Neural progenitor cell (in vitro differentiated cells): Measurements from ENCODE around the gene ELF5. TPM values are rescaled to one million over a fixed set of nuclear protein-coding genes. Genes with fewer than 3 reads are reported as not detected.

Source experiments
- DNase-seq: peaks from one replicate; pipeline ENCODE4 v3.0.0-alpha.2; 2016; ENCODE audit warnings: low spot score
- H2AFZ ChIP-seq: fragments of 200-600 bp; sonication (generic); replicated peaks from 2 replicates; pipeline ENCODE4 v1.6.1; 2016; ENCODE audit warnings: antibody characterized with exemption
- H3F3A ChIP-seq: fragments of 200-600 bp; sonication (generic); 2 replicates; pipeline ENCODE4 v1.6.1; 2016; ENCODE audit warnings: antibody characterized with exemption, low read depth
- H3K27ac ChIP-seq: fragments of 200-600 bp; sonication (generic); 2 replicates; pipeline ENCODE4 v1.5.1; 2016; ENCODE audit warnings: mild to moderate bottlenecking
- H3K27me3 ChIP-seq: fragments of 200-600 bp; sonication (generic); 2 replicates; pipeline ENCODE4 v1.6.1; 2016; ENCODE audit warnings: mild to moderate bottlenecking, moderate library complexity
- H3K36me3 ChIP-seq: fragments of 200-600 bp; sonication (generic); 2 replicates; pipeline ENCODE4 v1.5.1; 2016
- H3K4me1 ChIP-seq: fragments of 200-600 bp; sonication (generic); 2 replicates; pipeline ENCODE4 v1.6.1; 2016; ENCODE audit warnings: mixed run types
- H3K4me2 ChIP-seq: fragments of 200-600 bp; sonication (generic); 2 replicates; pipeline ENCODE4 v1.6.1; 2016
- H3K4me3 ChIP-seq: fragments of 200-600 bp; sonication (generic); 2 replicates; pipeline ENCODE4 v1.5.1; 2016
- H3K79me2 ChIP-seq: fragments of 200-600 bp; sonication (generic); 2 replicates; pipeline ENCODE4 v1.6.1; 2016; ENCODE audit warnings: low read depth
- H3K9ac ChIP-seq: fragments of 200-600 bp; sonication (generic); 2 replicates; pipeline ENCODE4 v1.6.1; 2016
- H3K9me3 ChIP-seq: fragments of 200-600 bp; sonication (generic); 2 replicates; pipeline ENCODE4 v1.5.1; 2016; ENCODE audit warnings: low read depth
- H4K20me1 ChIP-seq: fragments of 200-600 bp; sonication (generic); 2 replicates; pipeline ENCODE4 v1.6.1; 2016; ENCODE audit warnings: low read depth
- H3K27ac Mint-ChIP-seq: 3 replicates; pipeline ENCODE4 v1.8.0; 2021; ENCODE audit warnings: mixed read lengths
- H3K27me3 Mint-ChIP-seq: 2 replicates; pipeline ENCODE4 v1.8.0; 2022; ENCODE audit warnings: low read depth, mild to moderate bottlenecking, inconsistent platforms, moderate library complexity, mixed read lengths; ENCODE audit not compliant: insufficient read depth
- H3K36me3 Mint-ChIP-seq: 3 replicates; pipeline ENCODE4 v1.8.0; 2021; ENCODE audit warnings: mixed read lengths
- H3K4me1 Mint-ChIP-seq: 3 replicates; pipeline ENCODE4 v1.8.0; 2021; ENCODE audit warnings: mixed read lengths
- H3K4me3 Mint-ChIP-seq: 3 replicates; pipeline ENCODE4 v1.8.0; 2021; ENCODE audit warnings: mild to moderate bottlenecking, moderate library complexity, mixed read lengths
- H3K9me3 Mint-ChIP-seq: 3 replicates; pipeline ENCODE4 v1.8.0; 2020; ENCODE audit warnings: mixed read lengths
- EZH2 ChIP-seq: fragments of 200-600 bp; sonication (generic); IDR thresholded peaks from 2 replicates; pipeline ENCODE4 v1.6.1; 2017; ENCODE audit warnings: antibody characterized with exemption, mild to moderate bottlenecking, moderate library complexity
- EZH2phosphoT487 ChIP-seq: fragments of 200-600 bp; sonication (generic); IDR thresholded peaks from 2 replicates; pipeline ENCODE4 v1.6.1; 2017; ENCODE audit warnings: antibody characterized with exemption
- total RNA-seq: library from RNA; depleted of rRNA; stranded (reverse); fragments of >200 nt; gene quantifications from 2 replicates; pipeline ENCODE4 v1.2.3, GENCODE V29; 2015; ENCODE audit warnings: low replicate concordance
- TF ChIP-seq, protein P1 (sequence below): fragments of 200-600 bp; sonication (generic); IDR thresholded peaks from 2 replicates; pipeline ENCODE4 v1.5.1; 2017; ENCODE audit warnings: antibody characterized with exemption, mild to moderate bottlenecking

Gene ELF5
- total RNA-seq, 1 donor from 2014 or later, result not detected

GRCh38 chr11:34558673-34559072 lies 45.1 kb upstream of the ELF5 start:
- no peaks in the 10 kb centered on the region for H3K4me1 ChIP-seq
- H3K27me3 Mint-ChIP-seq, result no peaks in the 10 kb centered on the region
- no peak overlapping the region for H2AFZ ChIP-seq
- DNase-seq, result no peak
- TF ChIP-seq EZH2, result no peak
- no peak for TF ChIP-seq EZH2phosphoT487
- H3K9me3 Mint-ChIP-seq, result no peaks in the 10 kb centered on the region
- H3K4me3 ChIP-seq, result no peak overlapping the region
- no peak overlapping the region for H3K4me3 Mint-ChIP-seq
- H3K9me3 ChIP-seq, result no peaks in the 10 kb centered on the region
- no peaks in the 10 kb centered on the region for H3K36me3 ChIP-seq
- no peaks in the 10 kb centered on the region for H3F3A ChIP-seq
- no peak overlapping the region for H3K9ac ChIP-seq
- H4K20me1 ChIP-seq, result no peaks in the 10 kb centered on the region
- no peaks in the 10 kb centered on the region for H3K27me3 ChIP-seq
- H3K27ac ChIP-seq, result no peak overlapping the region
- no peaks in the 10 kb centered on the region for H3K4me1 Mint-ChIP-seq
- no peaks in the 10 kb centered on the region for H3K79me2 ChIP-seq
- H3K4me2 ChIP-seq, result no peak overlapping the region
- no peak overlapping the region for H3K27ac Mint-ChIP-seq
- no peaks in the 10 kb centered on the region for H3K36me3 Mint-ChIP-seq

DNA sequence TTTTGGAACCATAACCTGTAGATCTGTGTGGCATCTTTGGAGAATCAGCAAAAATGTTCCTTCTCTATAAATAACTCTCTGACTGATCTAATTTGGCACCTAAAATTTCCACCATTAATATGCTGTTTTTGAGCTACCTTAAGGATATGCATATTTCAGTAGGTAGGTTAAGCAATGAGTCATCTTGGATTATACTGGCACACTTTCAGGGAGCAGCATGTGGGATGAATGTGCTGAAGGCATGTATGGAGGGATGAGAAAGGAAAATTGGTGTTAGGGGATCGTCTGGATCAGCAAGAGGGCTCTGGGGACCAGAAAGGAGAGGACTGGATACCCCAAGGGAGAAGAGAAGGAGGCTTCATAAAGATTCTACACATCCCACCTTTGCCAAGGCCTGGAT lies 44.6 kb upstream of the ELF5 start:
- Histone ChIP-seq H3K9ac (no peak overlapping the region), H3K27ac (no peak overlapping the region), H3K27me3 (no peaks in the 10 kb centered on the region), H2AFZ (no peak overlapping the region), H3K4me2 (no peak overlapping the region), H3K79me2 (no peaks in the 10 kb centered on the region), H3K4me3 (no peak overlapping the region), H3K36me3 (no peaks in the 10 kb centered on the region), H3K9me3 (no peaks in the 10 kb centered on the region), H3K4me1 (no peaks in the 10 kb centered on the region), H4K20me1 (no peaks in the 10 kb centered on the region), H3F3A (no peaks in the 10 kb centered on the region)
- DNase-seq, result no peak
- no peak overlapping the region for H3K4me3 Mint-ChIP-seq
- no peaks in the 10 kb centered on the region for H3K4me1 Mint-ChIP-seq
- no peaks in the 10 kb centered on the region for H3K9me3 Mint-ChIP-seq
- H3K27ac Mint-ChIP-seq, result no peak overlapping the region
- no peak for TF ChIP-seq EZH2
- H3K36me3 Mint-ChIP-seq, result no peaks in the 10 kb centered on the region
- no peaks in the 10 kb centered on the region for H3K27me3 Mint-ChIP-seq

- Histone ChIP-seq H3K4me1 (peaks cover under 1% of the 10 kb centered on the region), H3K27ac (no peak overlapping the region), H3K9ac (no peak overlapping the region), H3F3A (no peaks in the 10 kb centered on the region), H3K36me3 (no peaks in the 10 kb centered on the region), H3K4me2 (no peak overlapping the region), H4K20me1 (no peaks in the 10 kb centered on the region), H3K27me3 (no peaks in the 10 kb centered on the region), H3K79me2 (no peaks in the 10 kb centered on the region), H2AFZ (no peak overlapping the region), H3K9me3 (no peaks in the 10 kb centered on the region), H3K4me3 (no peak overlapping the region)
- H3K4me3 Mint-ChIP-seq, result no peak overlapping the region
- TF ChIP-seq EZH2 (no peak), EZH2phosphoT487 (no peak)
- TF ChIP-seq, protein P1, sequence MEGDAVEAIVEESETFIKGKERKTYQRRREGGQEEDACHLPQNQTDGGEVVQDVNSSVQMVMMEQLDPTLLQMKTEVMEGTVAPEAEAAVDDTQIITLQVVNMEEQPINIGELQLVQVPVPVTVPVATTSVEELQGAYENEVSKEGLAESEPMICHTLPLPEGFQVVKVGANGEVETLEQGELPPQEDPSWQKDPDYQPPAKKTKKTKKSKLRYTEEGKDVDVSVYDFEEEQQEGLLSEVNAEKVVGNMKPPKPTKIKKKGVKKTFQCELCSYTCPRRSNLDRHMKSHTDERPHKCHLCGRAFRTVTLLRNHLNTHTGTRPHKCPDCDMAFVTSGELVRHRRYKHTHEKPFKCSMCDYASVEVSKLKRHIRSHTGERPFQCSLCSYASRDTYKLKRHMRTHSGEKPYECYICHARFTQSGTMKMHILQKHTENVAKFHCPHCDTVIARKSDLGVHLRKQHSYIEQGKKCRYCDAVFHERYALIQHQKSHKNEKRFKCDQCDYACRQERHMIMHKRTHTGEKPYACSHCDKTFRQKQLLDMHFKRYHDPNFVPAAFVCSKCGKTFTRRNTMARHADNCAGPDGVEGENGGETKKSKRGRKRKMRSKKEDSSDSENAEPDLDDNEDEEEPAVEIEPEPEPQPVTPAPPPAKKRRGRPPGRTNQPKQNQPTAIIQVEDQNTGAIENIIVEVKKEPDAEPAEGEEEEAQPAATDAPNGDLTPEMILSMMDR, result no peak
- H3K9me3 Mint-ChIP-seq, result no peaks in the 10 kb centered on the region
- H3K27ac Mint-ChIP-seq, result no peak overlapping the region
- peaks cover 4% of the 10 kb centered on the region for H3K4me1 Mint-ChIP-seq
- DNase-seq, result no peak
- H3K27me3 Mint-ChIP-seq, result no peaks in the 10 kb centered on the region
- H3K36me3 Mint-ChIP-seq, result no peaks in the 10 kb centered on the region
Measured at GRCh38 chr11:34552270-34552669, 38.7 kb upstream of the ELF5 start.

- no peak overlapping the region for H3K27ac Mint-ChIP-seq
- no peaks in the 10 kb centered on the region for H3K27me3 ChIP-seq
- TF ChIP-seq, protein P1, result no peak
- TF ChIP-seq EZH2phosphoT487 (no peak), EZH2 (no peak)
- peaks cover 11% of the 10 kb centered on the region for H3F3A ChIP-seq
- no peaks in the 10 kb centered on the region for H3K9me3 Mint-ChIP-seq
- no peak overlapping the region for H3K9ac ChIP-seq
- no peak overlapping the region for H3K27ac ChIP-seq
- no peak overlapping the region for H2AFZ ChIP-seq
- H3K36me3 Mint-ChIP-seq, result no peaks in the 10 kb centered on the region
- no peaks in the 10 kb centered on the region for H3K36me3 ChIP-seq
- H3K9me3 ChIP-seq, result no peaks in the 10 kb centered on the region
- no peaks in the 10 kb centered on the region for H3K79me2 ChIP-seq
- no peaks in the 10 kb centered on the region for H4K20me1 ChIP-seq
- H3K4me1 Mint-ChIP-seq, result peaks cover 4% of the 10 kb centered on the region
- H3K4me2 ChIP-seq, result no peak overlapping the region
- peaks cover 14% of the 10 kb centered on the region for H3K4me1 ChIP-seq
- no peaks in the 10 kb centered on the region for H3K27me3 Mint-ChIP-seq
- H3K4me3 Mint-ChIP-seq, result no peak overlapping the region
- no peak overlapping the region for H3K4me3 ChIP-seq
- DNase-seq, result no peak
Measured at GRCh38 chr11:34549271-34549670, 35.7 kb upstream of the ELF5 start.
